ENCODE results near the gene FGF14.

FGF14 gene

GRCh38 chr13:101691341-101691860 lies 710.4 kb downstream of the FGF14 start:
- Mint-ChIP-seq H3K9me3 (no peaks in the 10 kb centered on the region), H3K4me3 (no peak overlapping the region), H3K27me3 (ENCODE audit: low read depth) (no peaks in the 10 kb centered on the region), H3K4me1 (no peaks in the 10 kb centered on the region), H3K27ac (no peak overlapping the region), H3K36me3 (ENCODE audit: low read depth) (no peaks in the 10 kb centered on the region)
- TF ChIP-seq CTCF (IDR thresholded peaks at IDR 0.05; ENCODE audit: unreplicated experiment in 3 of 3), result no peak

- Mint-ChIP-seq H3K4me1 (no peaks in the 10 kb centered on the region), H3K27me3 (ENCODE audit: low read depth) (no peaks in the 10 kb centered on the region), H3K4me3 (no peak overlapping the region), H3K36me3 (ENCODE audit: low read depth) (no peaks in the 10 kb centered on the region), H3K9me3 (no peaks in the 10 kb centered on the region), H3K27ac (no peak overlapping the region)
- no peak for TF ChIP-seq CTCF (IDR thresholded peaks at IDR 0.05; ENCODE audit: unreplicated experiment in 3 of 3)
Observed at GRCh38 chr13:101690871-101691270, 711.0 kb downstream of the FGF14 start.

- Mint-ChIP-seq H3K4me1 (no peaks in the 10 kb centered on the region), H3K36me3 (ENCODE audit: low read depth) (no peaks in the 10 kb centered on the region), H3K9me3 (no peaks in the 10 kb centered on the region)
Observed at GRCh38 chr13:101686003-101686402, 715.8 kb downstream of the FGF14 start.

GRCh38 chr13:101681834-101682233 lies 720.0 kb downstream of the FGF14 start:
- Mint-ChIP-seq H3K27me3 (ENCODE audit: low read depth) (peaks cover 3% of the 10 kb centered on the region), H3K9me3 (no peaks in the 10 kb centered on the region), H3K36me3 (ENCODE audit: low read depth) (no peaks in the 10 kb centered on the region), H3K4me1 (no peaks in the 10 kb centered on the region), H3K27ac (no peak overlapping the region), H3K4me3 (no peak overlapping the region)
- TF ChIP-seq CTCF (IDR thresholded peaks at IDR 0.05; ENCODE audit: unreplicated experiment in 3 of 3), result no peak

More at GRCh38 chr13:101686003-101686402, 715.8 kb downstream of the FGF14 start:
- H3K27ac Mint-ChIP-seq, result no peak overlapping the region
- TF ChIP-seq CTCF (IDR thresholded peaks at IDR 0.05; ENCODE audit: unreplicated experiment in 3 of 3), result no peak
- H3K4me3 Mint-ChIP-seq, result no peak overlapping the region
- H3K27me3 Mint-ChIP-seq (ENCODE audit: low read depth), result peaks cover 3% of the 10 kb centered on the region

- no peaks in the 10 kb centered on the region for H3K27me3 Mint-ChIP-seq (ENCODE audit: low read depth)
- H3K9me3 Mint-ChIP-seq, result no peaks in the 10 kb centered on the region
- no peaks in the 10 kb centered on the region for H3K4me1 Mint-ChIP-seq
Observed at GRCh38 chr13:101673360-101674105, 728.3 kb downstream of the FGF14 start.

More at GRCh38 chr13:101673360-101674105, 728.3 kb downstream of the FGF14 start:
- no peak overlapping the region for H3K4me3 Mint-ChIP-seq
- H3K27ac Mint-ChIP-seq, result no peak overlapping the region
- no peaks in the 10 kb centered on the region for H3K36me3 Mint-ChIP-seq (ENCODE audit: low read depth)
- no peak for TF ChIP-seq CTCF (IDR thresholded peaks at IDR 0.05; ENCODE audit: unreplicated experiment in 3 of 3)

Data from nephron (organoid).